Loucy (cell line): ENCODE measurements around the gene MSANTD2.

ENCODE experiments used
- CTCF ChIP-seq: fragments of 200-600 bp; sonication (generic); conservative IDR thresholded peaks from 2 replicates; pipeline ENCODE4 v1.5.1; 2014; ENCODE audit warnings: mild to moderate bottlenecking, antibody characterized with exemption, low read length
- EZH2phosphoT487 ChIP-seq: fragments of 200-600 bp; IDR thresholded peaks from 2 replicates; pipeline ENCODE4 v1.6.1; 2018; ENCODE audit warnings: antibody characterized with exemption, mild to moderate bottlenecking, moderate library complexity, borderline replicate concordance

- no peak for TF ChIP-seq CTCF
- TF ChIP-seq EZH2phosphoT487, result no peak
Observed at GRCh38 chr11:124823512-124824376, 23.5 kb upstream of the MSANTD2 start.
